Hepatocyte (in vitro differentiated cells): ENCODE data around the gene CDR2L. TPM values are rescaled to one million over a fixed set of nuclear protein-coding genes. Genes with fewer than 3 reads are reported as not detected.
A peak's percentile ranks its signal among the peaks of the same experiment; 100 is the strongest.

Experiments
- DNase-seq: peaks from one replicate; pipeline ENCODE4 v3.0.0-alpha.2; 2016; ENCODE audit warnings: low spot score
- H2AFZ ChIP-seq: fragments of 200-600 bp; sonication (generic); 2 replicates; pipeline ENCODE4 v1.6.0; 2016; ENCODE audit warnings: antibody characterized with exemption, mild to moderate bottlenecking
- H3K27ac ChIP-seq: fragments of 200-600 bp; sonication (generic); 2 replicates; pipeline ENCODE4 v1.5.1; 2016; ENCODE audit warnings: mild to moderate bottlenecking
- H3K27me3 ChIP-seq: fragments of 200-600 bp; sonication (generic); 2 replicates; pipeline ENCODE4 v1.6.1; 2016
- H3K36me3 ChIP-seq: fragments of 200-600 bp; sonication (generic); replicated peaks from 2 replicates; pipeline ENCODE4 v1.5.1; 2016; ENCODE audit warnings: low read depth; ENCODE audit not compliant: insufficient read depth
- H3K4me1 ChIP-seq: fragments of 200-600 bp; sonication (generic); 2 replicates; pipeline ENCODE4 v1.5.1; 2016; ENCODE audit warnings: mild to moderate bottlenecking, moderate library complexity; ENCODE audit not compliant: insufficient read depth
- H3K4me2 ChIP-seq: fragments of 200-600 bp; sonication (generic); 2 replicates; pipeline ENCODE4 v1.6.0; 2016
- H3K4me3 ChIP-seq: fragments of 200-600 bp; sonication (generic); 2 replicates; pipeline ENCODE4 v1.5.1; 2016; ENCODE audit warnings: mild to moderate bottlenecking
- H3K79me2 ChIP-seq: fragments of 200-600 bp; sonication (generic); 2 replicates; pipeline ENCODE4 v1.6.0; 2017; ENCODE audit warnings: mild to moderate bottlenecking
- H3K9me2 ChIP-seq: fragments of 200-600 bp; sonication (generic); replicated peaks from 2 replicates; pipeline ENCODE4 v1.6.0; 2017; ENCODE audit warnings: mild to moderate bottlenecking; ENCODE audit not compliant: insufficient read depth
- H3K9me3 ChIP-seq: fragments of 200-600 bp; sonication (generic); 2 replicates; pipeline ENCODE4 v1.5.1; 2016; ENCODE audit warnings: low read depth, mild to moderate bottlenecking
- H4K20me1 ChIP-seq: fragments of 200-600 bp; sonication (generic); 2 replicates; pipeline ENCODE4 v1.6.0; 2016; ENCODE audit warnings: mild to moderate bottlenecking; ENCODE audit not compliant: insufficient read depth, poor library complexity, severe bottlenecking
- CTCF ChIP-seq: fragments of 200-600 bp; sonication (generic); IDR thresholded peaks from 2 replicates; pipeline ENCODE4 v1.5.1; 2016; ENCODE audit warnings: antibody characterized with exemption, mild to moderate bottlenecking; ENCODE audit not compliant: poor library complexity
- EZH2 ChIP-seq: fragments of 200-600 bp; sonication (generic); IDR thresholded peaks from 2 replicates; pipeline ENCODE4 v1.6.1; 2016; ENCODE audit warnings: antibody characterized with exemption, mild to moderate bottlenecking, borderline replicate concordance
- EZH2phosphoT487 ChIP-seq: fragments of 200-600 bp; sonication (generic); IDR thresholded peaks from one replicate; pipeline ENCODE4 v1.6.1; 2018; ENCODE audit warnings: antibody characterized with exemption, mild to moderate bottlenecking, low read depth, moderate library complexity; ENCODE audit not compliant: unreplicated experiment, severe bottlenecking
- WGBS: methylation state at CpG from one replicate; pipeline ENCODE4 v1.1.6; 2016; ENCODE audit warnings: low lambda C conversion rate; ENCODE audit errors: missing lambda C conversion rate; 5-methylcytosine and 5-hydroxymethylcytosine counted together
- polyA plus RNA-seq: library from polyadenylated mRNA; unstranded; fragments of >200 nt; fragmentation: Nextera tagmentation; extraction: Ambion mirVana; gene quantifications from 2 replicates; pipeline ENCODE4 v1.2.1, GENCODE V29; 2016
- total RNA-seq: library from RNA; depleted of rRNA; stranded (reverse); fragments of >200 nt; gene quantifications from 2 replicates; pipeline ENCODE4 v1.2.3, GENCODE V29; 2014

Gene CDR2L
- total and polyA plus RNA-seq, 2 experiments from 2014 or later, result 16.4 to 17.0 TPM

- 58% methylated on average over 7 of the region's 8 CpGs for WGBS
- DNase-seq, result peak; percentile 71
- H3K4me2 ChIP-seq, result no peak overlapping the region
- no peak overlapping the region for H2AFZ ChIP-seq
- H3K79me2 ChIP-seq, result no peaks in the 10 kb centered on the region
- H3K36me3 ChIP-seq, result no peaks in the 10 kb centered on the region
- peak overlapping the region; percentile 43 for H3K27ac ChIP-seq
- H3K27me3 ChIP-seq, result no peaks in the 10 kb centered on the region
- peaks cover 11% of the 10 kb centered on the region for H3K4me1 ChIP-seq
- no peaks in the 10 kb centered on the region for H3K9me2 ChIP-seq
- no peaks in the 10 kb centered on the region for H4K20me1 ChIP-seq
- H3K9me3 ChIP-seq, result no peaks in the 10 kb centered on the region
- no peak for TF ChIP-seq EZH2phosphoT487
- TF ChIP-seq CTCF, result no peak
- TF ChIP-seq EZH2, result no peak
- no peak overlapping the region for H3K4me3 ChIP-seq
Observed at GRCh38 chr17:74950207-74950606, 37.2 kb upstream of the CDR2L start.

GRCh38 chr17:74951065-74951464, 36.4 kb upstream of the CDR2L start:
- Histone ChIP-seq H3K27me3 (no peaks in the 10 kb centered on the region), H3K4me2 (no peak overlapping the region), H4K20me1 (no peaks in the 10 kb centered on the region), H3K79me2 (no peaks in the 10 kb centered on the region), H3K4me1 (peaks cover 11% of the 10 kb centered on the region), H3K27ac (no peak overlapping the region), H2AFZ (no peak overlapping the region), H3K36me3 (no peaks in the 10 kb centered on the region), H3K4me3 (no peak overlapping the region), H3K9me3 (no peaks in the 10 kb centered on the region), H3K9me2 (no peaks in the 10 kb centered on the region)
- DNase-seq, result no peak
- 73% methylated on average over 3 of the region's 3 CpGs for WGBS
- no peak for TF ChIP-seq EZH2
- TF ChIP-seq CTCF, result no peak
- TF ChIP-seq EZH2phosphoT487, result no peak

- Histone ChIP-seq H3K9me2 (no peaks in the 10 kb centered on the region), H3K9me3 (no peaks in the 10 kb centered on the region), H3K4me2 (no peak overlapping the region), H2AFZ (no peak overlapping the region), H3K27ac (no peak overlapping the region), H3K27me3 (no peaks in the 10 kb centered on the region), H3K4me3 (no peak overlapping the region), H3K79me2 (no peaks in the 10 kb centered on the region), H4K20me1 (no peaks in the 10 kb centered on the region), H3K36me3 (no peaks in the 10 kb centered on the region), H3K4me1 (peaks cover 11% of the 10 kb centered on the region)
- WGBS, result 85% methylated on average over 26 of the region's 32 CpGs
- DNase-seq, result no peak
- TF ChIP-seq EZH2phosphoT487 (no peak), CTCF (no peak), EZH2 (no peak)
Observed at GRCh38 chr17:74951680-74952421, 35.6 kb upstream of the CDR2L start.
